Measurements from ENCODE around the gene MCCC2. TPM values are rescaled to one million over a fixed set of nuclear protein-coding genes. Genes with fewer than 3 reads are reported as not detected.

MCCC2 gene
- total and polyA plus RNA-seq, 10 of the 15 experiments (the other 5 are each of a cell fraction or from before 2014, with no cell fraction given), result 22.2 to 106 (median 77.7) TPM

- ATAC-seq (no peak), FAIRE-seq (no peak), DNase-seq (ENCODE audit: low read depth, low spot score) (no peak)
- H3K36me3 ChIP-seq (ENCODE audit: control insufficient read depth in 2 of 2, insufficient read depth in 2 of 2, low read length in 1 of 2), result no peaks in the 10 kb centered on the region
- H3K9ac ChIP-seq (ENCODE audit: control insufficient read depth, insufficient read depth, low read length), result no peak overlapping the region
- no peak overlapping the region for H2AFZ ChIP-seq (ENCODE audit: control insufficient read depth, low read depth, low read length)
- H3K4me1 ChIP-seq (ENCODE audit: control insufficient read depth, insufficient read depth, low read length), result no peaks in the 10 kb centered on the region
- ChIA-PET CTCF (interaction anchor here (0.7 to 1.1 kb wide), 2 partner anchors 19 to 78 kb away, joined by 3 read pairs; no protein-coding TSS in a partner anchor), RAD21 (ENCODE audit: unreplicated experiment) (no interaction called here), POLR2A (no interaction called here), SMC1A (ENCODE audit: uncharacterized antibody, unreplicated experiment) (no interaction called here)
- H3K27ac ChIP-seq (ENCODE audit: control insufficient read depth, insufficient read depth), result no peak overlapping the region
- no peak for TF ChIP-seq YBX1 (IDR thresholded peaks at IDR 0.05)
- TF ChIP-seq NFXL1 (IDR thresholded peaks at IDR 0.05; ENCODE audit: borderline replicate concordance), result no peak
- TF ChIP-seq LARP7 (IDR thresholded peaks at IDR 0.05), result no peak
- TF ChIP-seq EED (IDR thresholded peaks at IDR 0.05; ENCODE audit: low read depth), result no peak
- no peak for TF ChIP-seq MEF2B (IDR thresholded peaks at IDR 0.05; ENCODE audit: partially characterized antibody, poor library complexity, severe bottlenecking)
- no peak for TF ChIP-seq POU2F2 (IDR thresholded peaks at IDR 0.05; ENCODE audit: borderline replicate concordance, low read depth, low read length)
- no peak for TF ChIP-seq BCLAF1 (IDR thresholded peaks at IDR 0.05)
- H3K27me3 ChIP-seq (replicated peaks in 1 of 2; ENCODE audit: control insufficient read depth in 2 of 2, insufficient read depth in 2 of 2, low read length in 1 of 2), result peaks cover 0 to 4% of the 10 kb centered on the region in 2 experiments; a peak in 1 of 4 replicates
- WGBS (ENCODE audit: insufficient coverage, insufficient replicate concordance, low lambda C conversion rate, missing lambda C conversion rate), result 20% methylated on average over 5 of the region's 5 CpGs
- intact Hi-C loops (cut with micrococcal nuclease; ENCODE audit: unreplicated experiment), result no loop called here
- in situ Hi-C loops (cut with MboI), result no loop called here
- no TSS peak for BruUV-seq (replicated peaks)
- no peak overlapping the region for H3K4me2 ChIP-seq (ENCODE audit: control insufficient read depth, insufficient read depth)
- H3K79me2 ChIP-seq (ENCODE audit: control insufficient read depth, insufficient read depth, low read length), result no peaks in the 10 kb centered on the region
- H3K4me3 ChIP-seq, result no peak overlapping the region
- H3K9me3 ChIP-seq (replicated peaks; ENCODE audit: control insufficient read depth, insufficient read depth, low read length), result no peaks in the 10 kb centered on the region
- no peaks in the 10 kb centered on the region for H4K20me1 ChIP-seq (ENCODE audit: control insufficient read depth, insufficient read depth)
Measured at GRCh38 chr5:71679714-71680113, 92.6 kb downstream of the MCCC2 start.
